Measurements from ENCODE around the gene SELENOV. TPM values are rescaled to one million over a fixed set of nuclear protein-coding genes. Genes with fewer than 3 reads are reported as not detected.

Gene SELENOV
- total and polyA plus RNA-seq, 12 donors: not detected

DNA sequence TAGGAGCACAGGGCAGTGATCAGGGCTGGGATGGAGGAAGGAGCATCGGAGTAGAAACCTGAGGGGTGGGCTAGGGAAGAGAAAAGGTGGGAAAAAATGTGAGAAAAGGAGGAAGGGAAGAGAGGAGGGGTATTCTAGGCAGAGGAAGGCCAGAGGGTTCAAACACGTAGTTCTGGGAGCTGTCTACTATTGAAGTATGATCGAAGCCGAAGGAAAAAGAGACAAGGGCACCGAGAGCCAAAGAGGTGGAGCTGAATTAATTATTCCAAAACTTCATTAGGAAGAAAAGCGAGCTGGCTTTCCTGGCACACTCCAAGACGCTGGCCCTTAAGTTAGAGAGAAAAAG, 8.4 kb upstream of the SELENOV start:
- TF ChIP-seq, protein P1, sequence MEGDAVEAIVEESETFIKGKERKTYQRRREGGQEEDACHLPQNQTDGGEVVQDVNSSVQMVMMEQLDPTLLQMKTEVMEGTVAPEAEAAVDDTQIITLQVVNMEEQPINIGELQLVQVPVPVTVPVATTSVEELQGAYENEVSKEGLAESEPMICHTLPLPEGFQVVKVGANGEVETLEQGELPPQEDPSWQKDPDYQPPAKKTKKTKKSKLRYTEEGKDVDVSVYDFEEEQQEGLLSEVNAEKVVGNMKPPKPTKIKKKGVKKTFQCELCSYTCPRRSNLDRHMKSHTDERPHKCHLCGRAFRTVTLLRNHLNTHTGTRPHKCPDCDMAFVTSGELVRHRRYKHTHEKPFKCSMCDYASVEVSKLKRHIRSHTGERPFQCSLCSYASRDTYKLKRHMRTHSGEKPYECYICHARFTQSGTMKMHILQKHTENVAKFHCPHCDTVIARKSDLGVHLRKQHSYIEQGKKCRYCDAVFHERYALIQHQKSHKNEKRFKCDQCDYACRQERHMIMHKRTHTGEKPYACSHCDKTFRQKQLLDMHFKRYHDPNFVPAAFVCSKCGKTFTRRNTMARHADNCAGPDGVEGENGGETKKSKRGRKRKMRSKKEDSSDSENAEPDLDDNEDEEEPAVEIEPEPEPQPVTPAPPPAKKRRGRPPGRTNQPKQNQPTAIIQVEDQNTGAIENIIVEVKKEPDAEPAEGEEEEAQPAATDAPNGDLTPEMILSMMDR (IDR thresholded peaks at IDR 0.05): no peak
- no peak for TF ChIP-seq POLR2A (IDR thresholded peaks at IDR 0.05)
- H3K27me3 ChIP-seq: peaks cover 55% of the 10 kb centered on the region
- peaks cover 0 to 5% of the 10 kb centered on the region in 2 donors for H3K4me1 ChIP-seq (replicated peaks in 1 of 2)
- intact Hi-C loops (cut with DNase I): no loop called here
- no peak overlapping the region for H3K4me3 ChIP-seq
- H3K9me3 ChIP-seq (replicated peaks in 1 of 3): no peaks in the 10 kb centered on the region
- H3K36me3 ChIP-seq (replicated peaks in 1 of 2): no peaks in the 10 kb centered on the region
- WGBS, 4 donors: 52 to 61% (median 57%) methylated on average over 7 of the region's 7 CpGs
- no peak for DNase-seq
- H3K27ac ChIP-seq: no peak overlapping the region

DNA sequence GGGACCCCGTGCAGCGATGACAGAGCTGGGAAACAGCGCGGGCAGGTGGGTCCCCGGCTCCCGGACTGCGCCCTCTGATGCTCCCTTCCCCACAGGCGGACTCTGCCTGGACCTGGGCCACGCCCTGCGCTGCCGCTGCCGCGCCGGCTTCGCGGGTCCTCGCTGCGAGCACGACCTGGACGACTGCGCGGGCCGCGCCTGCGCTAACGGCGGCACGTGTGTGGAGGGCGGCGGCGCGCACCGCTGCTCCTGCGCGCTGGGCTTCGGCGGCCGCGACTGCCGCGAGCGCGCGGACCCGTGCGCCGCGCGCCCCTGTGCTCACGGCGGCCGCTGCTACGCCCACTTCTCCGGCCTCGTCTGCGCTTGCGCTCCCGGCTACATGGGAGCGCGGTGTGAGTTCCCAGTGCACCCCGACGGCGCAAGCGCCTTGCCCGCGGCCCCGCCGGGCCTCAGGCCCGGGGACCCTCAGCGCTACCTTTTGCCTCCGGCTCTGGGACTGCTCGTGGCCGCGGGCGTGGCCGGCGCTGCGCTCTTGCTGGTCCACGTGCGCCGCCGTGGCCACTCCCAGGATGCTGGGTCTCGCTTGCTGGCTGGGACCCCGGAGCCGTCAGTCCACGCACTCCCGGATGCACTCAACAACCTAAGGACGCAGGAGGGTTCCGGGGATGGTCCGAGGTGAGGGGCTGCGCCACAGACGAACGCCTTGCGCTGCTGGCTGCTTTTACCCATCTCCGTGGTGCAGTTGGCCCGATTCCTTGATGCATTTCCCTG, 7.8 kb upstream of the SELENOV start:
- Histone ChIP-seq H3K27me3 (peaks cover 56% of the 10 kb centered on the region), H3K27ac (no peak overlapping the region), H3K4me3 (peak overlapping the region in 1 of 4 donors; percentile 45), H3K9me3 (replicated peaks in 1 of 3) (no peaks in the 10 kb centered on the region), H3K36me3 (replicated peaks in 1 of 2) (no peaks in the 10 kb centered on the region), H3K4me1 (replicated peaks in 1 of 2) (peaks cover 0 to 5% of the 10 kb centered on the region in 2 donors)
- TF ChIP-seq, protein P1 (IDR thresholded peaks at IDR 0.05): no peak
- TF ChIP-seq POLR2A (IDR thresholded peaks at IDR 0.05): no peak
- intact Hi-C loops (cut with DNase I): no loop called here
- WGBS, 4 donors: 5 to 29% (median 16%) methylated on average over 4 to 96 of the region's 96 CpGs
- DNase-seq: peak in 1 of 7 donors; percentile 6

DNA sequence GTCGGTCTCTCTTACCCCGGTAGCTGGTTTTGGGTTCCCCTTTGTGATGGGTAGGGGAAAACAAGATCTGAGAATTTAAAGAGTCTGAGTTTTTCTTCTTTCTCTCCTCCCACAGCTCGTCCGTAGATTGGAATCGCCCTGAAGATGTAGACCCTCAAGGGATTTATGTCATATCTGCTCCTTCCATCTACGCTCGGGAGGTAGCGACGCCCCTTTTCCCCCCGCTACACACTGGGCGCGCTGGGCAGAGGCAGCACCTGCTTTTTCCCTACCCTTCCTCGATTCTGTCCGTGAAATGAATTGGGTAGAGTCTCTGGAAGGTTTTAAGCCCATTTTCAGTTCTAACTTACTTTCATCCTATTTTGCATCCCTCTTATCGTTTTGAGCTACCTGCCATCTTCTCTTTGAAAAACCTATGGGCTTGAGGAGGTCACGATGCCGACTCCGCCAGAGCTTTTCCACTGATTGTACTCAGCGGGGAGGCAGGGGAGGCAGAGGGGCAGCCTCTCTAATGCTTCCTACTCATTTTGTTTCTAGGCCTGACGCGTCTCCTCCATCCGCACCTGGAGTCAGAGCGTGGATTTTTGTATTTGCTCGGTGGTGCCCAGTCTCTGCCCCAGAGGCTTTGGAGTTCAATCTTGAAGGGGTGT, 7.1 kb upstream of the SELENOV start:
- WGBS, 4 donors: 48 to 54% (median 51%) methylated on average over 23 to 24 of the region's 24 CpGs
- Histone ChIP-seq H3K9me3 (replicated peaks in 1 of 3) (no peaks in the 10 kb centered on the region), H3K36me3 (replicated peaks in 1 of 2) (no peaks in the 10 kb centered on the region), H3K4me1 (replicated peaks in 1 of 2) (peaks cover 0 to 2% of the 10 kb centered on the region in 2 donors), H3K27ac (no peak overlapping the region), H3K4me3 (peak overlapping the region in 1 of 4 donors; percentile 45), H3K27me3 (peaks cover 62% of the 10 kb centered on the region)
- no peak for DNase-seq
- intact Hi-C loops (cut with DNase I): no loop called here
- no peak for TF ChIP-seq POLR2A (IDR thresholded peaks at IDR 0.05)
- TF ChIP-seq, protein P1 (IDR thresholded peaks at IDR 0.05): no peak

DNA sequence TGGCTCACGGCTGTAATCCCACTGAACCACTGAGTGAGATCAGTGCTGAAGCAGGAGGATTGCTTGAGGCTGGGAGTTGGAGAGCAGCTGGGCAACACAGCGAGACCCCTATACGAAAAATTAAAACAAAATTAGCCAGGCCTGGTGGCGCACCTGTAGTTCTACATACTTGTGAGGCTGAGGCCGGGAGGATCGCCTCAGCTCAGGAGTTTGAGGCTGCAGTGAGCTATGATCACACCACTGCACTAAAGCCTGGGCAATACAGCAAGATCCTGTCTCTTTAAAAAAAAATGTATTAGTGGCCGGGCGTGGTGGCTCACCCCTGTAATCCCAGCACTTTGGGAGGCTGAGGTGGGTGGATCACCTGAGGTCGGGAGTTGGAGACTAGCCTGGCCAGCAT, 6.3 kb upstream of the SELENOV start:
- H3K9me3 ChIP-seq (replicated peaks in 1 of 3): no peaks in the 10 kb centered on the region
- DNase-seq: no peak
- no peak for TF ChIP-seq POLR2A (IDR thresholded peaks at IDR 0.05)
- TF ChIP-seq, protein P1 (IDR thresholded peaks at IDR 0.05): no peak

More for the DNA sequence above, 6.3 kb upstream of the SELENOV start:
- WGBS, 4 donors: 70 to 83% (median 78%) methylated on average over 9 of the region's 9 CpGs
- Histone ChIP-seq H3K27me3 (peaks cover 61% of the 10 kb centered on the region), H3K4me3 (no peak overlapping the region), H3K36me3 (replicated peaks in 1 of 2) (no peaks in the 10 kb centered on the region), H3K4me1 (replicated peaks in 1 of 2) (no peaks in the 10 kb centered on the region), H3K27ac (no peak overlapping the region)
- intact Hi-C loops (cut with DNase I): no loop called here
